ENCODE measurements around the gene AP1M1.

The AP1M1 gene

GRCh38 chr19:16226878-16227836, 29.4 kb downstream of the AP1M1 start:
- TF ChIP-seq HDGF (IDR thresholded peaks at IDR 0.05; ENCODE audit: borderline replicate concordance) = no peak
- TF ChIP-seq LEF1 (IDR thresholded peaks at IDR 0.05; ENCODE audit: borderline replicate concordance) = no peak
- no peak for TF ChIP-seq CTBP1 (IDR thresholded peaks at IDR 0.05; ENCODE audit: borderline replicate concordance)
- no peak for TF ChIP-seq FOXA1 (IDR thresholded peaks at IDR 0.05)
- TF ChIP-seq SP1 (IDR thresholded peaks at IDR 0.05) = no peak
- no peak for TF ChIP-seq ELF4 (IDR thresholded peaks at IDR 0.05)
- TF ChIP-seq FOXK2 (IDR thresholded peaks at IDR 0.05) = no peak
- no peak for TF ChIP-seq ZNF384 (IDR thresholded peaks at IDR 0.05)
- TF ChIP-seq ARNT (IDR thresholded peaks at IDR 0.05) = no peak
- TF ChIP-seq TARDBP (IDR thresholded peaks at IDR 0.05) = no peak
- TF ChIP-seq NFRKB (IDR thresholded peaks at IDR 0.05) = no peak
- ChIA-PET POLR2A (no interaction called here), CTCF (interaction anchor here (0.6 kb wide), 1 partner anchor 760 kb away, joined by 3 read pairs; no protein-coding TSS in a partner anchor)
- DNase-seq (ENCODE audit: extremely low spot score) = no peak

- CTCF ChIA-PET = no interaction called here
- no peak for DNase-seq (ENCODE audit: extremely low spot score)
- TF ChIP-seq CTBP1 (IDR thresholded peaks at IDR 0.05; ENCODE audit: borderline replicate concordance) = no peak
- no peak for TF ChIP-seq FOXA1 (IDR thresholded peaks at IDR 0.05)
- no peak for TF ChIP-seq TARDBP (IDR thresholded peaks at IDR 0.05)
- no peak for TF ChIP-seq SP1 (IDR thresholded peaks at IDR 0.05)
- no peak for TF ChIP-seq ARNT (IDR thresholded peaks at IDR 0.05)
- no peak for TF ChIP-seq NFRKB (IDR thresholded peaks at IDR 0.05)
- no peak for TF ChIP-seq BHLHE40 (IDR thresholded peaks at IDR 0.05; ENCODE audit: borderline replicate concordance)
- TF ChIP-seq LEF1 (IDR thresholded peaks at IDR 0.05; ENCODE audit: borderline replicate concordance) = no peak
- POLR2A ChIA-PET = no interaction called here
Measured at GRCh38 chr19:16227837-16228636, 30.3 kb downstream of the AP1M1 start.

- ChIA-PET POLR2A (no interaction called here), CTCF (no interaction called here)
- no peak for TF ChIP-seq FOXK2 (IDR thresholded peaks at IDR 0.05)
- no peak for TF ChIP-seq HDGF (IDR thresholded peaks at IDR 0.05; ENCODE audit: borderline replicate concordance)
- TF ChIP-seq SP1 (IDR thresholded peaks at IDR 0.05) = no peak
- TF ChIP-seq ARNT (IDR thresholded peaks at IDR 0.05) = no peak
- TF ChIP-seq ELF4 (IDR thresholded peaks at IDR 0.05) = no peak
- no peak for TF ChIP-seq LEF1 (IDR thresholded peaks at IDR 0.05; ENCODE audit: borderline replicate concordance)
- no peak for TF ChIP-seq FOXA1 (IDR thresholded peaks at IDR 0.05)
- no peak for TF ChIP-seq CTBP1 (IDR thresholded peaks at IDR 0.05; ENCODE audit: borderline replicate concordance)
- no peak for TF ChIP-seq BHLHE40 (IDR thresholded peaks at IDR 0.05; ENCODE audit: borderline replicate concordance)
- no peak for TF ChIP-seq PKNOX1 (IDR thresholded peaks at IDR 0.05)
- no peak for TF ChIP-seq ZNF384 (IDR thresholded peaks at IDR 0.05)
- TF ChIP-seq NFRKB (IDR thresholded peaks at IDR 0.05) = no peak
- no peak for TF ChIP-seq FOXM1 (IDR thresholded peaks at IDR 0.05; ENCODE audit: borderline replicate concordance)
- no peak for TF ChIP-seq SUZ12 (IDR thresholded peaks at IDR 0.05)
- TF ChIP-seq TARDBP (IDR thresholded peaks at IDR 0.05) = no peak
- no peak for TF ChIP-seq L3MBTL2 (conservative IDR thresholded peaks at IDR 0.05)
- no peak for DNase-seq (ENCODE audit: extremely low spot score)
Measured at GRCh38 chr19:16228637-16229321, 31.1 kb downstream of the AP1M1 start.

GRCh38 chr19:16229322-16229641, 31.6 kb downstream of the AP1M1 start:
- ChIA-PET CTCF (no interaction called here), POLR2A (no interaction called here)
- DNase-seq (ENCODE audit: extremely low spot score) = no peak
- TF ChIP-seq PKNOX1 (IDR thresholded peaks at IDR 0.05) (no peak), LEF1 (IDR thresholded peaks at IDR 0.05; ENCODE audit: borderline replicate concordance) (no peak), HDGF (IDR thresholded peaks at IDR 0.05; ENCODE audit: borderline replicate concordance) (no peak), NFRKB (IDR thresholded peaks at IDR 0.05) (no peak), TARDBP (IDR thresholded peaks at IDR 0.05) (no peak), SUZ12 (IDR thresholded peaks at IDR 0.05) (no peak), BHLHE40 (IDR thresholded peaks at IDR 0.05; ENCODE audit: borderline replicate concordance) (no peak), ELF4 (IDR thresholded peaks at IDR 0.05) (no peak), L3MBTL2 (conservative IDR thresholded peaks at IDR 0.05) (no peak), FOXK2 (IDR thresholded peaks at IDR 0.05) (no peak), FOXM1 (IDR thresholded peaks at IDR 0.05; ENCODE audit: borderline replicate concordance) (no peak), ZNF384 (IDR thresholded peaks at IDR 0.05) (no peak), CTBP1 (IDR thresholded peaks at IDR 0.05; ENCODE audit: borderline replicate concordance) (no peak)

- DNase-seq (ENCODE audit: extremely low spot score) = no peak
- CTCF ChIA-PET = no interaction called here
- POLR2A ChIA-PET = no interaction called here
- no peak for TF ChIP-seq ELF4 (IDR thresholded peaks at IDR 0.05)
- TF ChIP-seq PKNOX1 (IDR thresholded peaks at IDR 0.05) = no peak
- TF ChIP-seq FOXM1 (IDR thresholded peaks at IDR 0.05; ENCODE audit: borderline replicate concordance) = no peak
- TF ChIP-seq ZNF384 (IDR thresholded peaks at IDR 0.05) = no peak
- no peak for TF ChIP-seq L3MBTL2 (conservative IDR thresholded peaks at IDR 0.05)
- no peak for TF ChIP-seq LEF1 (IDR thresholded peaks at IDR 0.05; ENCODE audit: borderline replicate concordance)
- no peak for TF ChIP-seq FOXK2 (IDR thresholded peaks at IDR 0.05)
- no peak for TF ChIP-seq SP1 (IDR thresholded peaks at IDR 0.05)
- no peak for TF ChIP-seq CTBP1 (IDR thresholded peaks at IDR 0.05; ENCODE audit: borderline replicate concordance)
- no peak for TF ChIP-seq SUZ12 (IDR thresholded peaks at IDR 0.05)
- no peak for TF ChIP-seq ARNT (IDR thresholded peaks at IDR 0.05)
- TF ChIP-seq TARDBP (IDR thresholded peaks at IDR 0.05) = no peak
- TF ChIP-seq FOXA1 (IDR thresholded peaks at IDR 0.05) = no peak
- TF ChIP-seq NFRKB (IDR thresholded peaks at IDR 0.05) = no peak
- no peak for TF ChIP-seq BHLHE40 (IDR thresholded peaks at IDR 0.05; ENCODE audit: borderline replicate concordance)
- no peak for TF ChIP-seq HDGF (IDR thresholded peaks at IDR 0.05; ENCODE audit: borderline replicate concordance)
Measured at GRCh38 chr19:16232127-16232526, 34.4 kb downstream of the AP1M1 start.
